ENCODE data around the gene TPRN. TPM values are rescaled to one million over a fixed set of nuclear protein-coding genes. Genes with fewer than 3 reads are reported as not detected.

Gene TPRN
- total RNA-seq, 1 experiment from 2014 or later: 24.9 TPM

DNA sequence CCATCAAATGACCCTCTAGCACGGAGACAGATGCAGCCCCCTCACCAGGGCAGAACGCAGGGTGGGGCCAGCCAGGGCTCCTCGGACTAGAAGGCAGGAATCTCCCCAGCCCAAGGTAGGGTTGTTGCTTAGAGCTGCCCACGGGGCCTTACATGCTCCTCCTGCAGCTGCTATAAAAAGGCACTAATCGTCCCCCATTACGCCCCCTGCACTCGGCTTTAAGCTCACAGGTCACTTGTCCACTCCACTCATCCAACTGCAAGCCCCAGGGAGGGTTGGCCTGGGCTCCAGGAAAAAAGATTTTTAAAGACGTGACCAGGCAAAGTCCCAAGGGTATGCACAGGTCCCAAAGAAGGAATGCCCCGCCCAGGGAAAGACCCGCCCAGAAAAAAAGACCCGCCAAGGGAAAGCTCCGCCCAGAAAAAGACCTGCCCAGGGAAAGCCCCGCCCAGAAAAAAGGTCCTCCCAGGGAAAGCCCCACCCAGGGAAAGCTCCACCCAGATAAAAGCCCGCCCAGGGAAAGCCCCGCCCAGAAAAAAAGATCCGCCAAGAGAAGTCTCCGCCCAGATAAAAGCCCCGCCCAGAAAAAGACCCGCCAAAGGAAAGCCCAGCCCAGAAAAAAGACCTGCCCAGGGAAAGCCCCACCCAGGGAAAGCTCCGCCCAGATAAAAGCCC lies 50.5 kb downstream of the TPRN start:
- peaks cover 12 to 22% of the 10 kb centered on the region in 2 experiments for H3K4me1 ChIP-seq (ENCODE audit: control insufficient read depth in 1 of 2, insufficient read depth in 2 of 2, low read length in 2 of 2)
- ATAC-seq: peak; percentile 62
- peak overlapping the region; percentile 63 for H3K4me2 ChIP-seq (ENCODE audit: low read length)
- intact Hi-C loops (cut with micrococcal nuclease): no loop called here
- no peaks in the 10 kb centered on the region for H3K27me3 ChIP-seq (ENCODE audit: insufficient read depth, low read length)
- H3K4me3 ChIP-seq (replicated peaks in 1 of 2; ENCODE audit: low read depth in 1 of 2, low read length in 2 of 2): no peak overlapping the region; a peak in 1 of 4 replicates
- H3K36me3 ChIP-seq (ENCODE audit: control insufficient read depth in 1 of 2, insufficient read depth in 2 of 2, low read length in 2 of 2): no peaks in the 10 kb centered on the region
- no TSS peak for BruUV-seq (replicated peaks)
- no peaks in the 10 kb centered on the region for H4K20me1 ChIP-seq (ENCODE audit: insufficient read depth)
- ChIA-PET POLR2A (interaction anchor here (0.6 to 3.1 kb wide), 15 partner anchors 11 to 905 kb away, joined by 3 to 20 read pairs (median 4); partner anchors contain the start of genes ANAPC2, LRRC26, SSNA1 and TUBB4B), CTCF (interaction anchor here (0.7 to 2.7 kb wide), 14 partner anchors 11 to 1219 kb away, joined by 3 to 15 read pairs (median 8); partner anchors contain the start of genes ANAPC2, MAN1B1, RNF224 and SSNA1), RAD21 (ENCODE audit: low non-redundant PET in 1 of 2, low total read pairs in 2 of 2, uncharacterized antibody in 2 of 2, unreplicated experiment in 2 of 2) (interaction anchor here in 1 of 2 experiments (1.0 to 1.2 kb wide), 2 partner anchors 12 to 121 kb away, joined by 3 read pairs; no protein-coding TSS in a partner anchor)
- H3K9ac ChIP-seq (ENCODE audit: low read length): peak overlapping the region; percentile 50
- H3K9me3 ChIP-seq (ENCODE audit: control insufficient read depth in 1 of 2, insufficient read depth in 1 of 2, low read depth in 1 of 2, low read length in 2 of 2): no peaks in the 10 kb centered on the region; a peak in 1 of 4 replicates
- no peak overlapping the region for H2AFZ ChIP-seq (ENCODE audit: low read depth, low read length, poor library complexity, severe bottlenecking)
- no peaks in the 10 kb centered on the region for H3K9me2 ChIP-seq (ENCODE audit: insufficient read depth)
- TF ChIP-seq JUND (IDR thresholded peaks at IDR 0.05) (no peak), SIN3A (IDR thresholded peaks at IDR 0.05; ENCODE audit: low read depth) (no peak)
- no peaks in the 10 kb centered on the region for H3K79me2 ChIP-seq (ENCODE audit: insufficient read depth, low read length)
- peak; percentile 81 for DNase-seq (ENCODE audit: low read depth, low spot score)
- peak overlapping the region; percentile 47 for H3K27ac ChIP-seq (ENCODE audit: low read depth, low read length)

DNA sequence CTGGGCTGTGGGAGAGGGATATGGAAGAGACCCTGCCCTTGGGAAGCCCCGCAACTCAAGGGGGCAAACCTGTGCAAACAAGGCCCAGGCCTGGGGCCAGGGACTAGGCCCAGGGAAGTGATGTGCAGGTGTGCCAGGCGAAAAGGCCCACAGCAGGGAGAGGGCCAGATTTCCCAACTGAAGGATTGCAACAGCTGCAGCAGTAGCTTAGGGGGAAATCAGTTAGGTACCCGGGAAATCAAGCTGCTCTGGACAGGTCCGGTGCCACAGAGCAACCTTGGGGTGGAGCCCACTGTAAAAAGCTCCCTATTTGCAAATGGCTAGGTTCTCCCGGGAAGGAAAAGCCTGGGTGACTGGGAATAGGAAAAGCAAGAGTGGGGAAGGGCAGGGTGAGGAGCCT lies 51.2 kb downstream of the TPRN start:
- ChIA-PET RAD21 (ENCODE audit: low non-redundant PET in 1 of 2, low total read pairs in 2 of 2, uncharacterized antibody in 2 of 2, unreplicated experiment in 2 of 2) (no interaction called here), POLR2A (interaction anchor here (2.2 to 3.1 kb wide), 2 partner anchors 14 to 91 kb away, joined by 16 to 19 read pairs; partner anchors contain the start of gene TUBB4B), CTCF (interaction anchor here (2.2 to 2.7 kb wide), 2 partner anchors 40 to 78 kb away, joined by 8 to 13 read pairs; partner anchors contain the start of genes ANAPC2, RNF224 and SSNA1)
- peak overlapping the region; percentile 47; the same call in 1 of the 2 replicates for H3K27ac ChIP-seq (ENCODE audit: low read depth, low read length)
- no peak overlapping the region for H3K4me3 ChIP-seq (replicated peaks in 1 of 2; ENCODE audit: low read depth in 1 of 2, low read length in 2 of 2)
- peaks cover 12 to 22% of the 10 kb centered on the region in 2 experiments for H3K4me1 ChIP-seq (ENCODE audit: control insufficient read depth in 1 of 2, insufficient read depth in 2 of 2, low read length in 2 of 2)
- ATAC-seq (no peak), DNase-seq (ENCODE audit: low read depth, low spot score) (no peak)
- no peaks in the 10 kb centered on the region for H3K27me3 ChIP-seq (ENCODE audit: insufficient read depth, low read length)
- intact Hi-C loops (cut with micrococcal nuclease): no loop called here
- H3K9ac ChIP-seq (ENCODE audit: low read length): peak overlapping the region; percentile 50
- peak overlapping the region; percentile 63 for H3K4me2 ChIP-seq (ENCODE audit: low read length)
- no peaks in the 10 kb centered on the region for H3K9me2 ChIP-seq (ENCODE audit: insufficient read depth)
- no peaks in the 10 kb centered on the region for H3K79me2 ChIP-seq (ENCODE audit: insufficient read depth, low read length)
- H2AFZ ChIP-seq (ENCODE audit: low read depth, low read length, poor library complexity, severe bottlenecking): no peak overlapping the region
- no peaks in the 10 kb centered on the region for H4K20me1 ChIP-seq (ENCODE audit: insufficient read depth)
- no peaks in the 10 kb centered on the region; a peak in 1 of 4 replicates for H3K9me3 ChIP-seq (ENCODE audit: control insufficient read depth in 1 of 2, insufficient read depth in 1 of 2, low read depth in 1 of 2, low read length in 2 of 2)
- BruUV-seq (replicated peaks): no TSS peak
- no peaks in the 10 kb centered on the region for H3K36me3 ChIP-seq (ENCODE audit: control insufficient read depth in 1 of 2, insufficient read depth in 2 of 2, low read length in 2 of 2)
- no peak for TF ChIP-seq POLR2A (IDR thresholded peaks at IDR 0.05; ENCODE audit: borderline replicate concordance, extremely low read depth, insufficient read depth, insufficient read length)
- TF ChIP-seq JUND (IDR thresholded peaks at IDR 0.05): no peak
- no peak for TF ChIP-seq POLR2AphosphoS5 (IDR thresholded peaks at IDR 0.05; ENCODE audit: low read depth, low read length)
- TF ChIP-seq, protein P1, sequence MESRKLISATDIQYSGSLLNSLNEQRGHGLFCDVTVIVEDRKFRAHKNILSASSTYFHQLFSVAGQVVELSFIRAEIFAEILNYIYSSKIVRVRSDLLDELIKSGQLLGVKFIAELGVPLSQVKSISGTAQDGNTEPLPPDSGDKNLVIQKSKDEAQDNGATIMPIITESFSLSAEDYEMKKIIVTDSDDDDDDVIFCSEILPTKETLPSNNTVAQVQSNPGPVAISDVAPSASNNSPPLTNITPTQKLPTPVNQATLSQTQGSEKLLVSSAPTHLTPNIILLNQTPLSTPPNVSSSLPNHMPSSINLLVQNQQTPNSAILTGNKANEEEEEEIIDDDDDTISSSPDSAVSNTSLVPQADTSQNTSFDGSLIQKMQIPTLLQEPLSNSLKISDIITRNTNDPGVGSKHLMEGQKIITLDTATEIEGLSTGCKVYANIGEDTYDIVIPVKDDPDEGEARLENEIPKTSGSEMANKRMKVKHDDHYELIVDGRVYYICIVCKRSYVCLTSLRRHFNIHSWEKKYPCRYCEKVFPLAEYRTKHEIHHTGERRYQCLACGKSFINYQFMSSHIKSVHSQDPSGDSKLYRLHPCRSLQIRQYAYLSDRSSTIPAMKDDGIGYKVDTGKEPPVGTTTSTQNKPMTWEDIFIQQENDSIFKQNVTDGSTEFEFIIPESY (IDR thresholded peaks at IDR 0.05; ENCODE audit: extremely low read depth, insufficient replicate concordance, low read length): no peak
- TF ChIP-seq, protein P2, sequence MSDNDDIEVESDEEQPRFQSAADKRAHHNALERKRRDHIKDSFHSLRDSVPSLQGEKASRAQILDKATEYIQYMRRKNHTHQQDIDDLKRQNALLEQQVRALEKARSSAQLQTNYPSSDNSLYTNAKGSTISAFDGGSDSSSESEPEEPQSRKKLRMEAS (IDR thresholded peaks at IDR 0.05): no peak
- no peak for TF ChIP-seq CEBPB (IDR thresholded peaks at IDR 0.05; ENCODE audit: low read depth)
- TF ChIP-seq EGR1 (IDR thresholded peaks at IDR 0.05; ENCODE audit: low read depth): no peak
- no peak for TF ChIP-seq EZH2 (IDR thresholded peaks at IDR 0.05)
- TF ChIP-seq RAD21 (IDR thresholded peaks at IDR 0.05; ENCODE audit: low read depth): no peak
- no peak for TF ChIP-seq EZH2phosphoT487 (IDR thresholded peaks at IDR 0.05; ENCODE audit: borderline replicate concordance)
- no peak for TF ChIP-seq SP1 (IDR thresholded peaks at IDR 0.05; ENCODE audit: low read depth)
- TF ChIP-seq, protein P3, sequence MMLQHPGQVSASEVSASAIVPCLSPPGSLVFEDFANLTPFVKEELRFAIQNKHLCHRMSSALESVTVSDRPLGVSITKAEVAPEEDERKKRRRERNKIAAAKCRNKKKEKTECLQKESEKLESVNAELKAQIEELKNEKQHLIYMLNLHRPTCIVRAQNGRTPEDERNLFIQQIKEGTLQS (IDR thresholded peaks at IDR 0.05): no peak
- no peak for TF ChIP-seq TCF7L2 (IDR thresholded peaks at IDR 0.05; ENCODE audit: borderline replicate concordance, extremely low read depth, insufficient read depth, insufficient read length)
- TF ChIP-seq YY1 (IDR thresholded peaks at IDR 0.05; ENCODE audit: extremely low read depth, insufficient replicate concordance, low read depth, low read length): no peak
- no peak for TF ChIP-seq ELF1 (IDR thresholded peaks at IDR 0.05; ENCODE audit: borderline replicate concordance, low read depth)
- no peak for TF ChIP-seq ZFX (IDR thresholded peaks at IDR 0.05)
- no peak for TF ChIP-seq ZNF274 (IDR thresholded peaks at IDR 0.05; ENCODE audit: low read depth, low read length)
